ENCODE results near the gene GNAT1. TPM values are rescaled to one million over a fixed set of nuclear protein-coding genes. Genes with fewer than 3 reads are reported as not detected.

The GNAT1 gene
- total and polyA plus RNA-seq, 2 of the 13 experiments (the other 11 are each of a cell fraction or from before 2014, with no cell fraction given), result 0.15 TPM; not detected in 1

- TF ChIP-seq ZHX1 (CRISPR knock-in tag; IDR thresholded peaks at IDR 0.05; ENCODE audit: low read depth) (no peak), ETV6 (CRISPR knock-in tag; conservative IDR thresholded peaks at IDR 0.05) (peak; percentile 93), MEIS2 (CRISPR knock-in tag; IDR thresholded peaks at IDR 0.05) (peak; percentile 94), FIP1L1 (IDR thresholded peaks at IDR 0.05; ENCODE audit: borderline replicate concordance, insufficient read depth, low read depth, low read length) (no peak), ZNF232 (CRISPR knock-in tag; IDR thresholded peaks at IDR 0.05; ENCODE audit: borderline replicate concordance) (peak; percentile 78; the same call in 1 of the 2 replicates), ZNF839 (CRISPR knock-in tag; IDR thresholded peaks at IDR 0.05; ENCODE audit: borderline replicate concordance) (no peak), ZNF337 (CRISPR knock-in tag; IDR thresholded peaks at IDR 0.05; ENCODE audit: borderline replicate concordance, low read depth) (peak; percentile 81; the same call in 1 of the 2 replicates), GLMP (CRISPR knock-in tag; IDR thresholded peaks at IDR 0.05; ENCODE audit: borderline replicate concordance) (no peak), ATF5 (CRISPR knock-in tag; IDR thresholded peaks at IDR 0.05; ENCODE audit: low read depth) (no peak), HDAC1 (CRISPR knock-in tag; IDR thresholded peaks at IDR 0.05) (peak; percentile 99), EED (CRISPR knock-in tag; IDR thresholded peaks at IDR 0.05) (no peak), TFDP2 (CRISPR knock-in tag; IDR thresholded peaks at IDR 0.05) (peak; percentile 57), ZBTB3 (CRISPR knock-in tag; IDR thresholded peaks at IDR 0.05; ENCODE audit: borderline replicate concordance, low read depth) (peak; percentile 81; the same call in 1 of the 2 replicates), CENPT (CRISPR knock-in tag; IDR thresholded peaks at IDR 0.05; ENCODE audit: low read depth) (no peak), ZNF768 (CRISPR knock-in tag; IDR thresholded peaks at IDR 0.05) (peak; percentile 79), NCOA1 (CRISPR knock-in tag; IDR thresholded peaks at IDR 0.05) (peak; percentile 82), CBFB (CRISPR knock-in tag; IDR thresholded peaks at IDR 0.05) (peak; percentile 100), ZNF335 (CRISPR knock-in tag; IDR thresholded peaks at IDR 0.05) (peak; percentile 67; the same call in 1 of the 2 replicates)
- TF ChIP-seq, protein P1, sequence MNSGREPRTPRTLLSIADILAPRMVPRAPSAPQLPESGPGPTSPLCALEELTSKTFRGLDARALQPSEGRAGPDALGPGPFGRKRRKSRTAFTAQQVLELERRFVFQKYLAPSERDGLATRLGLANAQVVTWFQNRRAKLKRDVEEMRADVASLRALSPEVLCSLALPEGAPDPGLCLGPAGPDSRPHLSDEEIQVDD (CRISPR knock-in tag; IDR thresholded peaks at IDR 0.05; ENCODE audit: borderline replicate concordance), result no peak
Measured at GRCh38 chr3:50171540-50172301, 19.7 kb upstream of the GNAT1 start (continued).

All from HepG2 (cell line).